Right renal pelvis (tissue), 4 donors: ENCODE measurements around the gene ATP8B2. TPM values are rescaled to one million over a fixed set of nuclear protein-coding genes. Genes with fewer than 3 reads are reported as not detected.
"Not testable (repeated sequence)": the region's sequence is repeated elsewhere in the genome, so short reads cannot be mapped to it uniquely, and the experiment has no call there.

ENCODE experiments used
- DNase-seq, 4 donors: peaks; one replicate each; pipeline ENCODE4 v3.0.0-alpha.2; 2013; ENCODE audit warnings: low read depth in 4 of 4, low spot score in 3 of 4, missing footprints in 1 of 4
- polyA plus RNA-seq, 4 donors: library from polyadenylated mRNA; unstranded; fragments of 120-200 nt; gene quantifications; one replicate each; pipeline ENCODE4 v1.2.1, GENCODE V29; 2013; ENCODE audit not compliant: insufficient read length in 4 of 4

The ATP8B2 gene, protein sequence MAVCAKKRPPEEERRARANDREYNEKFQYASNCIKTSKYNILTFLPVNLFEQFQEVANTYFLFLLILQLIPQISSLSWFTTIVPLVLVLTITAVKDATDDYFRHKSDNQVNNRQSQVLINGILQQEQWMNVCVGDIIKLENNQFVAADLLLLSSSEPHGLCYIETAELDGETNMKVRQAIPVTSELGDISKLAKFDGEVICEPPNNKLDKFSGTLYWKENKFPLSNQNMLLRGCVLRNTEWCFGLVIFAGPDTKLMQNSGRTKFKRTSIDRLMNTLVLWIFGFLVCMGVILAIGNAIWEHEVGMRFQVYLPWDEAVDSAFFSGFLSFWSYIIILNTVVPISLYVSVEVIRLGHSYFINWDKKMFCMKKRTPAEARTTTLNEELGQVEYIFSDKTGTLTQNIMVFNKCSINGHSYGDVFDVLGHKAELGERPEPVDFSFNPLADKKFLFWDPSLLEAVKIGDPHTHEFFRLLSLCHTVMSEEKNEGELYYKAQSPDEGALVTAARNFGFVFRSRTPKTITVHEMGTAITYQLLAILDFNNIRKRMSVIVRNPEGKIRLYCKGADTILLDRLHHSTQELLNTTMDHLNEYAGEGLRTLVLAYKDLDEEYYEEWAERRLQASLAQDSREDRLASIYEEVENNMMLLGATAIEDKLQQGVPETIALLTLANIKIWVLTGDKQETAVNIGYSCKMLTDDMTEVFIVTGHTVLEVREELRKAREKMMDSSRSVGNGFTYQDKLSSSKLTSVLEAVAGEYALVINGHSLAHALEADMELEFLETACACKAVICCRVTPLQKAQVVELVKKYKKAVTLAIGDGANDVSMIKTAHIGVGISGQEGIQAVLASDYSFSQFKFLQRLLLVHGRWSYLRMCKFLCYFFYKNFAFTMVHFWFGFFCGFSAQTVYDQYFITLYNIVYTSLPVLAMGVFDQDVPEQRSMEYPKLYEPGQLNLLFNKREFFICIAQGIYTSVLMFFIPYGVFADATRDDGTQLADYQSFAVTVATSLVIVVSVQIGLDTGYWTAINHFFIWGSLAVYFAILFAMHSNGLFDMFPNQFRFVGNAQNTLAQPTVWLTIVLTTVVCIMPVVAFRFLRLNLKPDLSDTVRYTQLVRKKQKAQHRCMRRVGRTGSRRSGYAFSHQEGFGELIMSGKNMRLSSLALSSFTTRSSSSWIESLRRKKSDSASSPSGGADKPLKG
- 10 to 100 TPM; 25.9 to 28.0 (median 26.5) TPM for polyA plus RNA-seq

DNA sequence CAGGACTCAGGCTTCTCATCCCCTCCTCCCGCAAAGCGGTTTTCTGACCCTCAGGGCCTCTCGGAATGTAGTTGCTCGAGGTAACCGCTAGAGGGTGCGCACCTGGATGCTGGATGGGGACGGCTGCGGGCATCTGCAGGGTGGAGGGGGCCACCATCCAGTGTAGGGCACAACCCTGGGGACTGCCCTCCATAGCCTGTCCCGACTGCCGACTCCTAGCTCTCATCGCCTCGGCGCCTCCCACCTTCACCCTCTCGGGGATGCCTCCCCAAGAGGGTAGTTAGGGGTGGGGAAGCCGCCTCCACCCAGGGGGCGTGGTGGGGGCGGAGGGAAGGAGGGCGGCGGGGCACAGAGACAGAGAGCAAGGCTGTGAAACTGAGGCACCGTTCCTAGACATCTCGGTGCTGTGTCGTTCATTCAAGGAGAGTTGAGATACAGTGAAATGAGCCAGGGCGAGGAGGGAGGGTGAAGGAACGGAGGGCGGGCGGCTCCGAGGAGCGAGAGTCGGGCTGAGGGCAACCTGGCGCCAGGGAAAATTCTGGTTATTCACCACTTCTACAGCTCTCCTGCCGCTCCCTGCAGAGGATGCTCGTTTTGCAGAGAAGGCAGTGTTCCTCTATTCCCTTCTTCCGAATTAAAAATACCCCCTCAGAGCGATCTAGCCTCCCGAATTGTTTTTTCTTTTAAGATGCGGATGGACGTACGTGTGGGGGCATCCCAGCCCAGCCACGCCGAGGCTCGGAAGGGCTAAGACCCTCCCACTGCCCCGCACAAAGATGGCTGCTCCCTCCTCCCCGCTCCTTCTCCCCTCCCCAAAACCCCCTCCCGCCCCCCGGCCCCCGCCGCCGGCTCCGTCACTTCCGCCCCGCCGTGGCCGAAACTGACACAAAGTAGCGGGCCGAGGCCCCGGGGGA is at the start of gene ATP8B2:
Gene ATP8B2, plus strand, starts transcription at position 857 of the 914 bp plus-strand sequence. CDS start 2,617 bp downstream, outside the sequence.
- peak; percentile 72 to 77 (median 76) for DNase-seq

DNA sequence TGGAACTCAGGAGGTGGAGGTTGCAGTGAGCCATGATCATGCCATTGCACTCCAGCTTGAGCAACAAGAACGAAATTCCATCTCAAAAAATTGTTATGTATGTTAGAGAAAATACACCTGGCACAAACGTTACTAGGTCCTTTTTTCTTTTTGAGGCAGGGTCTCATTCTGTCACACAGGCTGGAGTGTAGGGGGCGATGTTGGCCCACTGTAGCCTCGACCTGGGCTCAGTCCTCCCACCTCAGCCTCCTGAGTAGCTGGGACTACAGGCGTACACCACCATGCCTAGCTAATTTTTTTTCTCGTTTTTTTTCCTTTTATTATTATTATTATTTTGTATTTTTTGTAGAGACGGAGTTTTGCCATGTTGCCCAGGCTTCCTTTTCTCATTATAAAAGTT is 48.5 kb upstream of the ATP8B2 start:
- DNase-seq, result no peak

GRCh38 chr1:154287591-154287990 is 37.7 kb upstream of the ATP8B2 start:
- DNase-seq, result not testable (repeated sequence)

DNA sequence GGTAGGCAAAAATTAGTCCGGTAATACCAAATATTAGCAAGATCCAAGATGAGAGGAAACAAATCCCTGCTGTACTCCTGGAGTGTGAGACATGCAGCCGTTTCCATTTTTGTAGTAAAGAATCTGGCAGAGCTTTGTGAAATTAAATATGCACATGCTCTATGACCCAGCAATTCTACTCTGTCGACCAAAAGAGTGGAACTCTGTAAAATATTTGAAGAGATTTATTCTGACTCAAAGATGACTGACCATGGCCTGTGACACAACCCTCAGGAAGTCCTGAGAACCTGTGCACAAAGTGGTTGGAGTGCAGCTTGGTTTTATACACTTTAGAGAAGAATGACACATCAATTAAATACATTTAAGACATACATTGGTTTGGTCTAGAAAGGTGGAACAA is 36.7 kb upstream of the ATP8B2 start:
- DNase-seq, result no peak

GRCh38 chr1:154290921-154291320 is 34.4 kb upstream of the ATP8B2 start:
- no peak for DNase-seq

DNA sequence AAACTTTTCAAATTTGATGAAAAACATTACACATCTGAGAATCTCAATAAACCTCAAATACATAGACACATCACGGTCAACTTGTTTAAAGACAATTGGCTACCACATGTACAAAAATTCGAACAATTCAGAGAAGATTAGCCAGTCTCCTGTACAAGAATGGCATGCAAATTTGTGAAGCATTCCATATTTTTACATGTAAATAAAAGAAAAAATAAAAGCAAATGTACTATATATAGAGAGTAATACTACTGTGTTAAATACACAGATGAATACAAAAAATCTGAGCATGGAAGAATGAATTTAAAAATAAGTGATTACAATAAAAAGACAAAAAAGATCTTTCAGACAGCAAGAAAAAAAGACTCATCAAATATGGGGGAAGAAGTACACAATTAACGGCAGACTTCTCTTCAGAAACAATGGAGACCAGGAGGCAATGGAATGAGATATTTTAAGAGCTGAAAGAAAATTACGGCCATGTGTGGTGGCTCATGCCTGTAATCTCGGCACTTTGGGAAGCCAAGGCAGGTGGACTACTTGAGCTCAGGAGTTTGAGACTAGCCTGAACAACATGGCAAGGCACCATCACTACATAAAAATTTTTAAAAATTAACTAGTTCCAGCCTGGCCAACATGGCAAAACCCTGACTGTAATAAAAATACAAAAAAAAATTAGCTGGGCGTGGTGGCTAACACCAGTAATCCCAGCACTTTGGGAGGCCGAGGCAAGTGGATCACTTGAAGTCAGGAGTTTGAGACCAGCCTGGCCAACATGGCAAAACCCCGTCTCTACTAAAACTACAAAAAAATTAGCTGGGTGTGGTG is 29.7 kb upstream of the ATP8B2 start:
- DNase-seq, result no peak

- no peak for DNase-seq
Measured at GRCh38 chr1:154301582-154301981, 23.7 kb upstream of the ATP8B2 start.

- no peak for DNase-seq
Measured at GRCh38 chr1:154304664-154305337, 20.5 kb upstream of the ATP8B2 start.

GRCh38 chr1:154306151-154306550 is 19.2 kb upstream of the ATP8B2 start:
- no peak for DNase-seq

DNA sequence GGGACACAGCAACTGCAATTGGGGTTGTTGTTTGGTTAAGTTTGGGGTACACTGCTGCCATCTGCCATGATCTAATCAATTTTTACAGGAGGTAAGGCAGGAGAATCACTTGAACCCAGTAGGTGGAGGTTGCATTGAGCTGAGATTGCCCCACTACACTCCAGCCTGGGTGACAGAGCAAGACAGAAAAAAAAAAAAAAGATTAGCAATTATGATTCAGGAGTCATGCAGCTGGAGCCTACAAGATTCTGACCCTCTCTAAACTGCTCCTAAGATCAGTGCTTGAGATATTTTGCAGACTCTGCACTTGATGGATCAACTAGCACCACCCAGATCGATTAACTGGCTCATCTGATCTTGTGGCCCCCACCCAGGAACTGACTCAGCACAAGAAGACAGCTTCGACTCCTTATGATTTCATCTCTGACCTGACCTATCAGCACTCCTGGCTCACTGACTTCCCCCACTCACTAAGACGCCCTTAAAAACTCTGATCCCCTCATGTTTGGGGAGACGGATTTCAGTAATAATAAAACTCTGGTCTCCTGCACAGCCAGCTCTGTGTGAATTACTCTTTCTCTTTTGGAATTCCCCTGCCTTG is 17.6 kb upstream of the ATP8B2 start:
- DNase-seq, result not testable (repeated sequence)

GRCh38 chr1:154309136-154309535 is 16.2 kb upstream of the ATP8B2 start:
- DNase-seq, result not testable (repeated sequence)

- not testable (repeated sequence) for DNase-seq
Measured at GRCh38 chr1:154312229-154313065, 12.9 kb upstream of the ATP8B2 start.

- DNase-seq, result no peak
Measured at GRCh38 chr1:154313066-154313356, 12.3 kb upstream of the ATP8B2 start.

DNA sequence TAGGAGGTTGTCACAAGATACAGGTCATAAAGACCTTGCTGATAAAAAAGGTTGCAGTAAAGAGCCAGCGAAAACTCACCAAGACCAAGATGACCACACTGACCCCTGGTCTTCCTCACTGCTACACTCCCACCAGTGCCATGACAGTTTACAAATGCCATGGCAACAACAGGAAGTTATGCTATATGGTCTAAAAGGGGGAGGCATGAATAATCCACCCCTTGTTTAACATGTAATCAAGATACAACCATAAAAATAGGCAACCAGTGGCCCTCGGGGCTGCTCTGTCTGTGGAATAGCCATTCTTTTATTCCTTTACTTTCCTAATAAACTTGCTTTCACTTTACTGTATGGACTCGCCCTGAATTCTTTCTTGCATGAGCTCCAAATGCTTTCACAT is 11.1 kb upstream of the ATP8B2 start:
- not testable (repeated sequence) for DNase-seq

- no peak for DNase-seq
Measured at GRCh38 chr1:154316704-154317103, 8.6 kb upstream of the ATP8B2 start.

- no peak for DNase-seq
Measured at GRCh38 chr1:154318386-154318785, 6.9 kb upstream of the ATP8B2 start.

GRCh38 chr1:154320882-154321608 is 4.3 kb upstream of the ATP8B2 start, which contains the start of gene AQP10:
TSS of gene AQP10 (plus strand) at chr1:154321093. CDS start at chr1:154321156, 63 bp downstream.
- DNase-seq, result no peak
